Measurements from ENCODE around the gene STRBP.

Gene STRBP

DNA sequence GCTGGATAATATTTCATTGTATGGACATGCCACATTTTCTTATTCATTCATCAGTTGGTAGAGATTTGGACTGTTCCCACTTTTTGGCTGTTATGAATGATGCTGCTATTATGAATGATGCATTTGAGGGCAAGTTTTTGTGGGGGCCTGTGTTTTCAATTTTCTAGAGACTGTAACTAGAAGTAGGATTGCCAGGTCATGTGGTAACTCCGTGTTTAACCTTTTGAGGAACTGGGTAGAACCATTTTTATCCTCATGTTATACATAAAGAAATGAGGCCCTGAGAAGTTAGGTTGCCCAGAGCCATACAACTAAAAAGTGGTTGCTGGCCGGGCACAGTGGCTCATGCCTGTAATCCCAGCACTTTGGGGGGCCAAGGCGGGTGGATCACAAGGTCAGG is 22.4 kb upstream of the STRBP start:
- TF ChIP-seq, protein P1, sequence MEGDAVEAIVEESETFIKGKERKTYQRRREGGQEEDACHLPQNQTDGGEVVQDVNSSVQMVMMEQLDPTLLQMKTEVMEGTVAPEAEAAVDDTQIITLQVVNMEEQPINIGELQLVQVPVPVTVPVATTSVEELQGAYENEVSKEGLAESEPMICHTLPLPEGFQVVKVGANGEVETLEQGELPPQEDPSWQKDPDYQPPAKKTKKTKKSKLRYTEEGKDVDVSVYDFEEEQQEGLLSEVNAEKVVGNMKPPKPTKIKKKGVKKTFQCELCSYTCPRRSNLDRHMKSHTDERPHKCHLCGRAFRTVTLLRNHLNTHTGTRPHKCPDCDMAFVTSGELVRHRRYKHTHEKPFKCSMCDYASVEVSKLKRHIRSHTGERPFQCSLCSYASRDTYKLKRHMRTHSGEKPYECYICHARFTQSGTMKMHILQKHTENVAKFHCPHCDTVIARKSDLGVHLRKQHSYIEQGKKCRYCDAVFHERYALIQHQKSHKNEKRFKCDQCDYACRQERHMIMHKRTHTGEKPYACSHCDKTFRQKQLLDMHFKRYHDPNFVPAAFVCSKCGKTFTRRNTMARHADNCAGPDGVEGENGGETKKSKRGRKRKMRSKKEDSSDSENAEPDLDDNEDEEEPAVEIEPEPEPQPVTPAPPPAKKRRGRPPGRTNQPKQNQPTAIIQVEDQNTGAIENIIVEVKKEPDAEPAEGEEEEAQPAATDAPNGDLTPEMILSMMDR (IDR thresholded peaks at IDR 0.05; ENCODE audit: low read depth, low read length, missing control alignments) = no peak
- H3K27ac ChIP-seq = no peak overlapping the region
- in situ Hi-C loops (cut with HindIII; ENCODE audit: low pct_ligation_motif_present, low sequenced_read_pairs) = no loop called here

DNA sequence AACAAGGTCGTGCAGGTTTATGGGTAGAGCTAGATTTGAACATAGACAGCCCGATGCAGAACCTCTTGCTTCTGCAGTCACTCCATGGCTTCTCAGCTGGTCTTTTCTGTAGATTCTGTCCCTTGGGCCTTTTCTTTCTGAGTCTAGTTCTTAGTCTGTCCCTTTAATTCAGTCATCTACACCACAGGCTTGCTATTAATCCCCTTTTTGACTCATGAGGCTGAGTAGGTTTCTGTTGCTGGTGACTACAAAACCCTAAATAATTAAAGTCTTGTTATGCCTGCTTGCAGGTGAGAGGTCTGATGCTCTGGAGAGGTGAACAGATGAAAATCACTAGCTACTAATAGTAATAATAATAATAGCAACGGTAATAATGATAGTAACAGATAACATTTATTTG is 19.3 kb upstream of the STRBP start:
- no peak for DNase-seq
- no peak overlapping the region for H3K4me3 ChIP-seq (ENCODE audit: low read depth, low read length)
- TF ChIP-seq, protein P1 (IDR thresholded peaks at IDR 0.05; ENCODE audit: low read depth, low read length, missing control alignments) = no peak
- H3K36me3 ChIP-seq (replicated peaks) = no peaks in the 10 kb centered on the region
- H3K27ac ChIP-seq = no peak overlapping the region
- in situ Hi-C loops (cut with HindIII; ENCODE audit: low pct_ligation_motif_present, low sequenced_read_pairs) = no loop called here
- no peaks in the 10 kb centered on the region for H3K27me3 ChIP-seq (replicated peaks)

More for the DNA sequence above, 22.4 kb upstream of the STRBP start:
- no peak for DNase-seq
- no peak overlapping the region for H3K4me3 ChIP-seq (ENCODE audit: low read depth, low read length)
- no peaks in the 10 kb centered on the region for H3K36me3 ChIP-seq (replicated peaks)
- no peaks in the 10 kb centered on the region for H3K27me3 ChIP-seq (replicated peaks)

DNA sequence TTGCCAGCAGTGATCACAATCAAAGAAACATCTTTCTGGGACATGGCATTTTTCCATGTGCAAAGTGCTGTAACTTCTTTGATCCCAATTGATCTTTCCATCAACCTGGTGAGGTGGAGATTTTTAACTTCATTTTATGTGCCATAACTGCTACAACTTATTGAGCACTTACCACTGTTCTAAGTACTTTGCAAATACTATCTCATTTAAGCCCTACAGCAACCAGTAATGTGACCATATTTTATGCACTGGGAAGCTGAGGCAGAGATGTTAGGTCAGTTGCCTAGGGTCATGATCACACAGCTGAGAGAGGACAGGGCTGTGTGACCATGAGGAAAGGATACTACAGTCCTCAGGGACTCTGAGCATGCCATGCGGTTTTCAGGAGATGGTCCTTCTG is 17.9 kb upstream of the STRBP start:
- in situ Hi-C loops (cut with HindIII; ENCODE audit: low pct_ligation_motif_present, low sequenced_read_pairs) = no loop called here
- Histone ChIP-seq H3K4me3 (ENCODE audit: low read depth, low read length) (no peak overlapping the region), H3K36me3 (replicated peaks) (no peaks in the 10 kb centered on the region), H3K27me3 (replicated peaks) (no peaks in the 10 kb centered on the region), H3K27ac (no peak overlapping the region)
- TF ChIP-seq, protein P1 (IDR thresholded peaks at IDR 0.05; ENCODE audit: low read depth, low read length, missing control alignments) = no peak
- DNase-seq = no peak

DNA sequence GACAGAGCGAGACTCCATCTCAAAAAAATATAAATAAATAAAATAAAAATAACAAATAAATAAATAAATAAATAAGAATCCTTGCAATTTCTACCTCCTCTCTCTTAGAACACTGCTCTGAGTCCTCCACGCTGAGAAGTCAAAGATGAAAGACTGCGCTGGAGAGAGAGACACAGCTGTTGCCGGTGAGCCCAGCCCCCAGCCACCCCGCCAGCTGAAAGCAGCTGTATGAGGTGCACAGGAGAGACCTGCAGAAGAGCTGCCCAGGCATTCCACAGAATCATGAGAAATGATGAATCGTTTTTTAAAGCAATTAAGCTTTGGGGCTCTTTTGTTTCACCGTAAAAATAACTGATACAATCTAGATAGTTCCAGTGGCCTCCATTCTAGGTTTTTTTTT is 16.3 kb upstream of the STRBP start:
- TF ChIP-seq, protein P1 (IDR thresholded peaks at IDR 0.05; ENCODE audit: low read depth, low read length, missing control alignments) = no peak
- H3K27me3 ChIP-seq (replicated peaks) = no peaks in the 10 kb centered on the region
- H3K4me3 ChIP-seq (ENCODE audit: low read depth, low read length) = no peak overlapping the region
- H3K36me3 ChIP-seq (replicated peaks) = no peaks in the 10 kb centered on the region
- no peak for DNase-seq
- H3K27ac ChIP-seq = no peak overlapping the region
- in situ Hi-C loops (cut with HindIII; ENCODE audit: low pct_ligation_motif_present, low sequenced_read_pairs) = no loop called here

DNA sequence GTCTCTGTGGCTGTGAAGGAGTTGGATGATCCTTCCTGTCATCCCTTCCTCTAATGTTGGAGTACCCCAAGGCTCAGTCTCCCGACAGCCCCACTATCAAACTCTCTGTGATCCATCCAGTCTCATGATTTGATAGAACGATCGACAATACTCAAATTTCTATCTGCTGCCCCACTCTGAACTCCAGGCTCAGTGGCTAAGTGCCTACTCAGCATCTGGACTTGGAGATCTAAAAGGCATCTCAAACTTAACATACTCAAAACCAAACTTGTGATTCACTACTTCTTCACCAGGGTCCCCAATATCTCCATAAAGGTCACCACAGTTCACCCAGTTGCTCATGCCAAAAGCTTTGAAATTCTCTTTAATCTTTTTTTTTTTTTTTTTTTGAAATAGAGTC is 15.1 kb upstream of the STRBP start:
- H3K27ac ChIP-seq = no peak overlapping the region
- no peak overlapping the region for H3K4me3 ChIP-seq (ENCODE audit: low read depth, low read length)
- TF ChIP-seq, protein P1 (IDR thresholded peaks at IDR 0.05; ENCODE audit: low read depth, low read length, missing control alignments) = no peak
- H3K27me3 ChIP-seq (replicated peaks) = no peaks in the 10 kb centered on the region
- no peaks in the 10 kb centered on the region for H3K36me3 ChIP-seq (replicated peaks)
- in situ Hi-C loops (cut with HindIII; ENCODE audit: low pct_ligation_motif_present, low sequenced_read_pairs) = no loop called here
- no peak for DNase-seq

DNA sequence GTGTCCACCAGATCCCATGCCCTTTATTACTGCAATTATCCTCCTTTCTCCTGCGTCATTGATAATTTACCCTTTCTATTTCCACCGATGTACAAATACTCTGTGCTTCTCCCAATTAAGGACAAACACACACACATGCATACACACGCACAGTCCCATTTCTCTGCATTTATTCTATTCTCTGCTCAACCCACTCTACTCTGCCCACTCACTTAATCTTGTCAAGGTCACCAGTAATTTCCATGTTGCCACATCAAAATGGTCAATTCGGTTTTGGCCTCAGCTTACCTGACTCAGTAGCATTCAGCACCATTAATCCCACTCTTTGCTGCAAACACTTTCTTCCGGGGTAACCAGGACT is 14.6 kb upstream of the STRBP start:
- TF ChIP-seq, protein P1 (IDR thresholded peaks at IDR 0.05; ENCODE audit: low read depth, low read length, missing control alignments) = no peak
- Histone ChIP-seq H3K4me3 (ENCODE audit: low read depth, low read length) (no peak overlapping the region), H3K27ac (no peak overlapping the region), H3K27me3 (replicated peaks) (no peaks in the 10 kb centered on the region), H3K36me3 (replicated peaks) (no peaks in the 10 kb centered on the region)
- DNase-seq = no peak
- in situ Hi-C loops (cut with HindIII; ENCODE audit: low pct_ligation_motif_present, low sequenced_read_pairs) = no loop called here
